ENCODE results near the gene CDY1B.
"Not testable (repeated sequence)": the region's sequence is repeated elsewhere in the genome, so short reads cannot be mapped to it uniquely, and the experiment has no call there.

Gene CDY1B

GRCh38 chrY:24047919-24048318, at the start of gene CDY1B:
Gene CDY1B (minus strand): TSS chrY:24048019. CDS start chrY:24047688, 331 bp downstream.
- DNase-seq (ENCODE audit: low spot score) = not testable (repeated sequence)

GRCh38 chrY:24049525-24049924, 1.7 kb upstream of the CDY1B start:
- DNase-seq (ENCODE audit: low spot score) = not testable (repeated sequence)

GRCh38 chrY:24043209-24043608, 4.6 kb downstream of the CDY1B start:
- DNase-seq (ENCODE audit: low spot score) = not testable (repeated sequence)

DNA sequence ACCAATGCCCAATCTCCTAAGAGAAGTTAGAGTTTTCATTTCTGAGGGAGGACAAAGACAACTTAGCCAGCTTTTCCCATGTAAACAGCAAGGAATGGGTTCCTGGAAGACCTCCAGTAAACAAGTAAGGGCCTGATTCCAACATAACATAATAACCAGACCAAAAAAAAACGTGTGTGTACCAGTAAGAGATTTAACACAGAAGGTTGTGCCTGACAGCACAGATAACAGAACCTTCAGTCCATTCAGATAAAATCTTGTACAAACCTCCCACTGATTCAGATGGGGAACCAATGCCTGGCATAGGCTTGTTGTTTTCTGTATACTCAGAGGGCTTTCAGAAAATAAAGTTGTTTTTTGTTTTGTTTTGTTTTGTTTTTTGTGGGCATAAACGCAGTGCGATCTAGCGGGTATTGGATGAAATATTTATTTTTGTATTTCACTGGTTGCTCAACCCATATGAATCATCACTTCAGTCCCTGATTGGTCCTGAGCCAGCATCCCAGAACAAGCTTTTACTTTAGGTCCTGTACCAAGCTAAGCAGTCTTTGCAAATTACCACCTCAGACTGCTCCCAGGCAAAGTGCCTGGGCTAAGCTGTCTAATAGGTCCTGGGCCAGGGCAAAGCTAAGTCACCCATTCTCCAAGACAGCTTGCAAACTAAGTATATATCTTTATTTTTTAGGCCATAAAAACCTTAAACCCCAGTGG, 8.7 kb downstream of the CDY1B start:
- DNase-seq (ENCODE audit: low spot score) = not testable (repeated sequence)

GRCh38 chrY:24026212-24027103, 21.4 kb downstream of the CDY1B start:
- not testable (repeated sequence) for DNase-seq (ENCODE audit: low spot score)
